Gastrocnemius medialis (tissue), 4 donors: ENCODE results near the gene MFAP4. TPM values are rescaled to one million over a fixed set of nuclear protein-coding genes. Genes with fewer than 3 reads are reported as not detected.

Experiments
- ATAC-seq, 2 donors: fragments of 150-250 bp; one replicate each; pipeline ENCODE4 v1.9.1; 2016
- DNase-seq, 2 donors: peaks; one replicate each; pipeline ENCODE4 v3.0.0-alpha.2; 2019
- H3K27ac ChIP-seq, 4 donors: fragments of 200-600 bp; sonication (generic); 1 replicate in 1 of 4; 2 replicates in 3 of 4; pipeline ENCODE4 v1.5.1; 2016 to 2018; ENCODE audit warnings: mild to moderate bottlenecking in 2 of 4, moderate library complexity in 1 of 4
- H3K27me3 ChIP-seq, 3 donors: fragments of 200-600 bp; sonication (generic) in 2 of 3; 1 replicate in 1 of 3; 2 replicates in 2 of 3; pipeline versions ENCODE4 v1.5.1 to v1.6.0; 2016 to 2019; ENCODE audit warnings: mild to moderate bottlenecking in 1 of 3, moderate library complexity in 1 of 3
- H3K36me3 ChIP-seq, 2 donors: fragments of 200-600 bp; sonication (generic) in 1 of 2; one replicate each; pipeline ENCODE4 v1.5.1; 2017 to 2018
- H3K4me1 ChIP-seq, 2 donors: fragments of 200-600 bp; sonication (generic) in 1 of 2; one replicate each; pipeline ENCODE4 v1.5.1; 2016 to 2017; ENCODE audit warnings: mild to moderate bottlenecking in 2 of 2
- H3K4me3 ChIP-seq, 4 donors: fragments of 200-600 bp; sonication (generic) in 3 of 4; 1 replicate in 1 of 4; 2 replicates in 3 of 4; pipeline ENCODE4 v1.5.1; 2016 to 2019; ENCODE audit warnings: mild to moderate bottlenecking in 2 of 4
- H3K9me3 ChIP-seq, 3 donors: fragments of 200-600 bp; sonication (generic) in 2 of 3; 1 replicate in 1 of 3; 2 replicates in 2 of 3; pipeline ENCODE4 v1.5.1; 2016 to 2019
- CTCF ChIP-seq, 5 experiments: fragments of 450-650 bp in 3 of 5; fragments of 200-600 bp in 2 of 5; sonication (generic) in 2 of 5; IDR thresholded peaks in 4 of 5; conservative IDR thresholded peaks in 1 of 5; 1 replicate in 4 of 5; 2 replicates in 1 of 5; pipeline ENCODE4 v1.5.1; 2016 to 2019; ENCODE audit warnings: antibody characterized with exemption in 5 of 5, mild to moderate bottlenecking in 3 of 5, moderate library complexity in 3 of 5
- POLR2A ChIP-seq, 2 donors: fragments of 450-650 bp; IDR thresholded peaks; one replicate each; pipeline ENCODE4 v1.6.1; 2017; ENCODE audit warnings: antibody characterized with exemption in 2 of 2, mild to moderate bottlenecking in 2 of 2, moderate library complexity in 2 of 2
- in situ Hi-C, 4 donors: fragments of 200-750 bp; cut with MboI; loops; one replicate each; pipeline versions ENCODE4 v1.15.0 to v1.8.0; 2017; ENCODE audit warnings: low sequenced_read_pairs in 4 of 4
- intact Hi-C: fragments of 100-400 bp; cut with DNase I; formaldehyde crosslinking; loops from one replicate; pipeline ENCODE4 v1.15.1; 2023; ENCODE audit warnings: low total_unique reads
- total RNA-seq, 4 donors: library from RNA; depleted of rRNA; stranded (reverse); fragments of >200 nt; gene quantifications; one replicate each; pipeline versions ENCODE4 v1.1.0 to v1.2.3, GENCODE V29; 2016

MFAP4 gene
- total RNA-seq, 4 donors from 2014 or later = 11.0 to 22.7 (median 14.8) TPM

DNA sequence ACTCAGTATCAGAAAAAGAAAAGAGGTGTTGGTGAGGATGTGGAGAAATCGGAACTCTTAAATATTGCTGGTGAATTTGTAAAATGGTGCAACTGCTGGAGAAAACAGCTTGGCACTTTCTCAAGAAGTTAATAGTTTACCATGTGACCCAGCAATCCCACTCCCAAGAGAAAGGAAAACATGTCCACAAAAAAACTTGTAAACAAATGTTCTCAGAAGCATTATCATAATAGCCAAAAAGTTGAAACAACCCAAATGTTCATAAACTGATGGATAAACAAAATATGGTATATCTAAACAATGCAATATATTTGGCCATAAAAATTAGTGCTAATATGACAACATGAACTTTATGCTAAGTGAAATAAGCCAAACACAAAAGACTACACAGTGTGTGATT is 11.3 kb downstream of the MFAP4 start:
- no peak overlapping the region for H3K27ac ChIP-seq
- H3K9me3 ChIP-seq = no peaks in the 10 kb centered on the region
- no peak for ATAC-seq
- no peak for DNase-seq
- H3K36me3 ChIP-seq = peaks cover 0 to 11% of the 10 kb centered on the region in 2 donors
- no peak overlapping the region for H3K4me3 ChIP-seq
- intact Hi-C loops (loop anchor here (2.0 to 10.0 kb wide), 5 partner anchors 27 to 272 kb away; partner anchors contain the start of genes ALDH3A2 and SLC47A1), in situ Hi-C loops (no loop called here)
- TF ChIP-seq POLR2A (IDR thresholded peaks at IDR 0.05) = no peak
- TF ChIP-seq CTCF (IDR thresholded peaks at IDR 0.05 in 4 of 5, conservative IDR thresholded peaks at IDR 0.05 in 1 of 5) = no peak
- H3K4me1 ChIP-seq = peaks cover 7 to 16% of the 10 kb centered on the region in 2 donors
- no peaks in the 10 kb centered on the region for H3K27me3 ChIP-seq

DNA sequence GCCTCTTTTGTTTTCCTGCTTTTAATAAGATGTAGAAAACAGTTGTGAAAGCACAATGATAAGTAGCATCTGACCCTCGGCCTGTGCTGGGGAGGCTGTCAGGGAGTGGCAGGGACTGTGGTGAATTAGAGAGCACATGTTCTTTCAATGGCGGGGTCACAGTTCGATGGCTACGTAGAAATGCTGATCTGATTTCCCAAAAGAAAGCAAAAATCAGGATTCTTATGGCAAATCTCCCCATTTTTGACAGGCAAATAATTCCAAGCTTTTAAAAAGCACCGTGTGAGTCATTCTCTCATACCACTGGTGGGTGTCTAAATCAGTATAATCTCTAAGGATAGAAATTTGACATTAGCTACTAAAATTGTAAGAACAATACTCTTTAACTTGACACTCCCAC is 12.9 kb downstream of the MFAP4 start:
- no peaks in the 10 kb centered on the region for H3K36me3 ChIP-seq
- H3K9me3 ChIP-seq = no peaks in the 10 kb centered on the region
- intact Hi-C loops (loop anchor here (10.0 kb wide), 1 partner anchor 161 kb away; the partner anchor contains the start of gene SLC47A1), in situ Hi-C loops (loop anchor here (25.0 kb wide), 2 partner anchors 263 to 388 kb away; partner anchors contain the start of gene ALDH3A2 (in 1 of the 4))
- TF ChIP-seq POLR2A (IDR thresholded peaks at IDR 0.05) = no peak
- TF ChIP-seq CTCF (IDR thresholded peaks at IDR 0.05 in 4 of 5, conservative IDR thresholded peaks at IDR 0.05 in 1 of 5) = no peak
- H3K4me1 ChIP-seq = peaks cover 7 to 14% of the 10 kb centered on the region in 2 donors
- H3K4me3 ChIP-seq = no peak overlapping the region
- no peak overlapping the region for H3K27ac ChIP-seq
- no peaks in the 10 kb centered on the region for H3K27me3 ChIP-seq
- no peak for DNase-seq
- ATAC-seq = no peak

GRCh38 chr17:19372866-19373504 is 14.0 kb downstream of the MFAP4 start:
- Histone ChIP-seq H3K27me3 (no peaks in the 10 kb centered on the region), H3K4me3 (no peak overlapping the region), H3K27ac (no peak overlapping the region), H3K36me3 (no peaks in the 10 kb centered on the region), H3K4me1 (peaks cover 7 to 8% of the 10 kb centered on the region in 2 donors), H3K9me3 (no peaks in the 10 kb centered on the region)
- intact Hi-C loops = loop anchor here (10.0 kb wide), 1 partner anchor 162 kb away; the partner anchor contains the start of gene SLC47A1
- DNase-seq (no peak), ATAC-seq (no peak)
- TF ChIP-seq CTCF (IDR thresholded peaks at IDR 0.05 in 4 of 5, conservative IDR thresholded peaks at IDR 0.05 in 1 of 5) (no peak), POLR2A (IDR thresholded peaks at IDR 0.05) (no peak)
- in situ Hi-C loops = loop anchor here (25.0 kb wide), 2 partner anchors 264 to 389 kb away; partner anchors contain the start of gene ALDH3A2 (in 1 of the 4)

GRCh38 chr17:19372439-19372838 is 14.6 kb downstream of the MFAP4 start:
- H3K4me3 ChIP-seq = no peak overlapping the region
- no peaks in the 10 kb centered on the region for H3K36me3 ChIP-seq
- no peaks in the 10 kb centered on the region for H3K9me3 ChIP-seq
- intact Hi-C loops = loop anchor here (10.0 kb wide), 1 partner anchor 162 kb away; the partner anchor contains the start of gene SLC47A1
- H3K27me3 ChIP-seq = no peaks in the 10 kb centered on the region
- in situ Hi-C loops = loop anchor here (25.0 kb wide), 2 partner anchors 265 to 390 kb away; partner anchors contain the start of gene ALDH3A2 (in 1 of the 4)
- ATAC-seq (no peak), DNase-seq (no peak)
- TF ChIP-seq POLR2A (IDR thresholded peaks at IDR 0.05) = no peak
- no peak for TF ChIP-seq CTCF (IDR thresholded peaks at IDR 0.05 in 4 of 5, conservative IDR thresholded peaks at IDR 0.05 in 1 of 5)
- H3K27ac ChIP-seq = no peak overlapping the region
- peaks cover 7 to 8% of the 10 kb centered on the region in 2 donors for H3K4me1 ChIP-seq
